Astrocyte of the spinal cord (primary cell): Measurements from ENCODE around the gene EEF2.

Experiments used
- DNase-seq: peaks from one replicate; pipeline ENCODE4 v3.0.0; 2011; ENCODE audit warnings: low read depth, low spot score
- H3K4me3 ChIP-seq: 2 replicates; pipeline ENCODE4 v1.5.1; 2011; ENCODE audit warnings: low read depth, mild to moderate bottlenecking, low read length, moderate library complexity
- in situ Hi-C: cut with HindIII; loops from 2 replicates; pipeline ENCODE4 v1.10.0; 2017; ENCODE audit warnings: low sequenced_read_pairs
- TF ChIP-seq, protein P1 (sequence below): IDR thresholded peaks from 2 replicates; pipeline ENCODE4 v1.5.1; 2012; ENCODE audit warnings: low read depth, mild to moderate bottlenecking, low read length, inconsistent platforms

The EEF2 gene

DNA sequence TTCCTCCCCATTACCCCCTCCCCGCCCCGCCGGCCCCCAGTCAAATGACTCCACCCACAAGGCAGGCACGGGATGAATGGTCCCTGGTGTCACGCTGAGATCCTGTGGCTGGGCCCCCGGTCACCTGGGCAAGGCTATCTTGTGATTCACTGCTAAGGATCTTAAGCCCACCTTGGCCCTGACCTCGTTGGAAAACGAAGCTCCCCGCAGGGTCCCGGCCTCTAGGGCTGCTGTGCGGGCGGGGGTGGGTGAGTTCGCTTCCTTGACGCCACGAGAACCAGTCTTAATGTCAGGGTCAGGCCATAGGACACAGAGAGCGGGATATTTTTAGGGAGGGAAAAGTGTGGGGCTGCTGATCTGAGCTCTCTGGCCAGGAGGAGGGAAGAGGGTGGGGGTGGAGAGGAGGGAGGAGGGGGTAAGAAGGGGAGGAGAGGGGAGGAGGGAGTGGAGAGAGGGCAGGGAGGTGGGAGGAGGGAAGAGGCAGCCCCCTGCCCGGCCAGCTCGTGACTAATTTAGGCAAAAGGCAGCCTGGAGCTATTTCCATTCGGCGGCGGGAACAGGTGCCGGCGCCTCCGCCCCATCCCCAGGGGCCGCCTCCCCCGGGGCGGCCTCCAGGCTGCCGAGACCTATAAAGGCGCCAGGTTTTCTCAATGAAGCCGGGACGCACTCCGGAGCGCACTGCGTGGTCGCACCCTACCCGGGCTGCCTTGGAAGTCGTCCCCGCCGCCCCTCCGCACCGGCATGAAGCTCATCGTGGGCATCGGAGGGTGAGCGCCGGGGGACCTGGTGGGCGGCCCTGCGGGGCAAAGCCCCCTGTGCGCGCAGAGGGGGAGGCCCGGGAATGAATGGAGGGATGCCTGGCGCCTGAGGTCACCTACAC lies 52.1 kb downstream of the EEF2 start, which contains the start of gene NMRK2:
Gene NMRK2 (plus strand): TSS at position 139 of the 880 bp plus-strand sequence. CDS start 603 bp downstream, at position 742.
- no peak for DNase-seq
- TF ChIP-seq, protein P1, sequence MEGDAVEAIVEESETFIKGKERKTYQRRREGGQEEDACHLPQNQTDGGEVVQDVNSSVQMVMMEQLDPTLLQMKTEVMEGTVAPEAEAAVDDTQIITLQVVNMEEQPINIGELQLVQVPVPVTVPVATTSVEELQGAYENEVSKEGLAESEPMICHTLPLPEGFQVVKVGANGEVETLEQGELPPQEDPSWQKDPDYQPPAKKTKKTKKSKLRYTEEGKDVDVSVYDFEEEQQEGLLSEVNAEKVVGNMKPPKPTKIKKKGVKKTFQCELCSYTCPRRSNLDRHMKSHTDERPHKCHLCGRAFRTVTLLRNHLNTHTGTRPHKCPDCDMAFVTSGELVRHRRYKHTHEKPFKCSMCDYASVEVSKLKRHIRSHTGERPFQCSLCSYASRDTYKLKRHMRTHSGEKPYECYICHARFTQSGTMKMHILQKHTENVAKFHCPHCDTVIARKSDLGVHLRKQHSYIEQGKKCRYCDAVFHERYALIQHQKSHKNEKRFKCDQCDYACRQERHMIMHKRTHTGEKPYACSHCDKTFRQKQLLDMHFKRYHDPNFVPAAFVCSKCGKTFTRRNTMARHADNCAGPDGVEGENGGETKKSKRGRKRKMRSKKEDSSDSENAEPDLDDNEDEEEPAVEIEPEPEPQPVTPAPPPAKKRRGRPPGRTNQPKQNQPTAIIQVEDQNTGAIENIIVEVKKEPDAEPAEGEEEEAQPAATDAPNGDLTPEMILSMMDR = no peak
- no peak within 1 kb of the TSS for H3K4me3 ChIP-seq
- in situ Hi-C loops = no loop called here

DNA sequence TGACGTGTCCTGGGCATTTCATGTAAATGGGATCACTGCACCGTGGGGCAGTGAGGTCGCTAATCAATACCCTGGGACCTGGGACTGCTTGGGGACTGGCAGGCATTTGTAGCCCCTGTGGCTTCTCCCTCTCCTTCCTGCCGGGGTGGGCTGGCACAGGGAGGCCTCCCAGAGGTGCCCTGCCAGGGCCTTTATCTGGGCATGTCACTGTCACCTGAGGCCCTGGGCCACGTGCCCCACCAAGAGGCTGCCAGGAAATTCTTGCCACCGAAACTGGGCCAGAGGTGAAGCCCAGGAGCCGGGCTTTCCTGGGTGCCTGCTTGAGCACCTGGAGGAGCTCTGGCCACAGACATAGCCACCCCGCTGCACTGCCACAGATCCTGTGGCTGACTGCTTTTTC lies 54.2 kb downstream of the EEF2 start:
- H3K4me3 ChIP-seq = no peak overlapping the region
- in situ Hi-C loops = no loop called here
- TF ChIP-seq, protein P1 = no peak

More for the DNA sequence above, 54.2 kb downstream of the EEF2 start:
- DNase-seq = no peak
